Activated CD4-positive, alpha-beta T cell treated with anti-CD3 and anti-CD28 coated beads for 36 hours (primary cell): Measurements from ENCODE around the gene C8G. TPM values are rescaled to one million over a fixed set of nuclear protein-coding genes. Genes with fewer than 3 reads are reported as not detected.

ENCODE experiments used
- ATAC-seq: fragments of 200-7000 bp; cut with Tn5 transposase; one replicate; pipeline ENCODE4 v1.10.0; 2021; ENCODE audit warnings: mild to moderate bottlenecking, moderate library complexity
- CTCF ChIA-PET: fragments of 350-600 bp; sonication (Branson Sonifier 250); formaldehyde crosslinking; loops from one replicate; lab custom pipeline; 2021; ENCODE audit warnings: antibody characterized with exemption; lab: Charles Lee
- POLR2A ChIA-PET: fragments of 350-600 bp; sonication (Branson Sonifier 250); formaldehyde crosslinking; loops from one replicate; lab custom pipeline; 2021; ENCODE audit warnings: antibody characterized with exemption, inconsistent platforms; lab: Charles Lee
- DNase-seq: peaks from one replicate; pipeline ENCODE4 v3.0.0-alpha.2; 2020
- H3K27ac Mint-ChIP-seq: one replicate; pipeline ENCODE4 v1.8.0; 2021; ENCODE audit warnings: mixed read lengths
- H3K27me3 Mint-ChIP-seq: one replicate; pipeline ENCODE4 v1.8.0; 2021; ENCODE audit warnings: mixed read lengths
- H3K36me3 Mint-ChIP-seq: one replicate; pipeline ENCODE4 v1.8.0; 2021; ENCODE audit warnings: low read depth, mixed read lengths
- H3K4me1 Mint-ChIP-seq: one replicate; pipeline ENCODE4 v1.8.0; 2021; ENCODE audit warnings: mixed read lengths
- H3K4me3 Mint-ChIP-seq: one replicate; pipeline ENCODE4 v1.8.0; 2021; ENCODE audit warnings: mild to moderate bottlenecking, moderate library complexity, mixed read lengths
- H3K9me3 Mint-ChIP-seq: one replicate; pipeline ENCODE4 v1.8.0; 2021; ENCODE audit warnings: low read depth, mixed read lengths
- intact Hi-C, 2 experiments: fragments of 100-400 bp; cut with DNase I in 1 of 2; cut with micrococcal nuclease in 1 of 2; formaldehyde crosslinking; loops; one replicate each; pipeline versions ENCODE4 v1.14.2 to v1.15.1; 2022 to 2024; cut with DNase I, micrococcal nuclease
- total RNA-seq, 2 experiments: library from RNA; stranded (reverse); gene quantifications; one replicate each; pipeline ENCODE4 v1.2.3, GENCODE V29; 2021

Gene C8G
- total RNA-seq, 2 experiments from 2014 or later: 0.77 TPM; not detected in 1

- no peaks in the 10 kb centered on the region for H3K36me3 Mint-ChIP-seq
- POLR2A ChIA-PET: no interaction called here
Observed at GRCh38 chr9:136963751-136964150, 18.7 kb downstream of the C8G start.

GRCh38 chr9:136964171-136964689 lies 19.2 kb downstream of the C8G start:
- no peaks in the 10 kb centered on the region for H3K36me3 Mint-ChIP-seq
- H3K9me3 Mint-ChIP-seq: no peaks in the 10 kb centered on the region
- CTCF ChIA-PET: no interaction called here
- H3K27me3 Mint-ChIP-seq: no peaks in the 10 kb centered on the region
- DNase-seq: no peak
- intact Hi-C loops: no loop called here
- H3K27ac Mint-ChIP-seq: no peak overlapping the region
- H3K4me1 Mint-ChIP-seq: peaks cover 24% of the 10 kb centered on the region
- no peak overlapping the region for H3K4me3 Mint-ChIP-seq
- POLR2A ChIA-PET: no interaction called here
- ATAC-seq: no peak

More at GRCh38 chr9:136963751-136964150, 18.7 kb downstream of the C8G start:
- H3K9me3 Mint-ChIP-seq: no peaks in the 10 kb centered on the region
- H3K27me3 Mint-ChIP-seq: no peaks in the 10 kb centered on the region
- intact Hi-C loops: no loop called here
- H3K4me1 Mint-ChIP-seq: peaks cover 24% of the 10 kb centered on the region
- CTCF ChIA-PET: interaction anchor here (0.5 kb wide), 1 partner anchor 125 kb away, joined by 3 read pairs; no protein-coding TSS in a partner anchor
- no peak overlapping the region for H3K4me3 Mint-ChIP-seq
- no peak for DNase-seq
- H3K27ac Mint-ChIP-seq: no peak overlapping the region
- ATAC-seq: no peak

GRCh38 chr9:136964833-136965422 lies 19.9 kb downstream of the C8G start:
- intact Hi-C loops: no loop called here
- Mint-ChIP-seq H3K27ac (no peak overlapping the region), H3K27me3 (no peaks in the 10 kb centered on the region), H3K9me3 (no peaks in the 10 kb centered on the region), H3K36me3 (no peaks in the 10 kb centered on the region), H3K4me3 (no peak overlapping the region), H3K4me1 (peaks cover 24% of the 10 kb centered on the region)
- ChIA-PET CTCF (interaction anchor here (0.5 to 1.2 kb wide), 2 partner anchors 29 to 426 kb away, joined by 3 to 4 read pairs; no protein-coding TSS in a partner anchor), POLR2A (no interaction called here)
- no peak for DNase-seq
- no peak for ATAC-seq

- intact Hi-C loops: no loop called here
- peak; percentile 42 for DNase-seq
- no peaks in the 10 kb centered on the region for H3K9me3 Mint-ChIP-seq
- peaks cover 20% of the 10 kb centered on the region for H3K4me1 Mint-ChIP-seq
- no peaks in the 10 kb centered on the region for H3K27me3 Mint-ChIP-seq
- ChIA-PET POLR2A (no interaction called here), CTCF (interaction anchor here (0.6 to 1.2 kb wide), 4 partner anchors 18 to 124 kb away, joined by 3 to 4 read pairs (median 3); partner anchors contain the start of gene AJM1)
- no peaks in the 10 kb centered on the region for H3K36me3 Mint-ChIP-seq
- peak; percentile 66 for ATAC-seq
- peak overlapping the region; percentile 68 for H3K27ac Mint-ChIP-seq
- peak overlapping the region; percentile 20 for H3K4me3 Mint-ChIP-seq
Observed at GRCh38 chr9:136965771-136966484, 20.9 kb downstream of the C8G start.

- peaks cover 15% of the 10 kb centered on the region for H3K4me1 Mint-ChIP-seq
- intact Hi-C loops: no loop called here
Observed at GRCh38 chr9:136968333-136969127, 23.5 kb downstream of the C8G start.

GRCh38 chr9:136969150-136969549 lies 24.1 kb downstream of the C8G start:
- Mint-ChIP-seq H3K27me3 (no peaks in the 10 kb centered on the region), H3K27ac (no peak overlapping the region), H3K4me3 (no peak overlapping the region), H3K4me1 (peaks cover 15% of the 10 kb centered on the region), H3K9me3 (no peaks in the 10 kb centered on the region), H3K36me3 (no peaks in the 10 kb centered on the region)
- POLR2A ChIA-PET: no interaction called here
- ATAC-seq (no peak), DNase-seq (no peak)
- intact Hi-C loops: no loop called here
- CTCF ChIA-PET: no interaction called here

More at GRCh38 chr9:136968333-136969127, 23.5 kb downstream of the C8G start:
- Mint-ChIP-seq H3K9me3 (no peaks in the 10 kb centered on the region), H3K27me3 (no peaks in the 10 kb centered on the region), H3K27ac (no peak overlapping the region), H3K36me3 (no peaks in the 10 kb centered on the region), H3K4me3 (no peak overlapping the region)
- ChIA-PET CTCF (no interaction called here), POLR2A (no interaction called here)
- DNase-seq (no peak), ATAC-seq (no peak)

GRCh38 chr9:136969774-136970173 lies 24.7 kb downstream of the C8G start:
- no peaks in the 10 kb centered on the region for H3K36me3 Mint-ChIP-seq
- intact Hi-C loops: no loop called here
- CTCF ChIA-PET: no interaction called here
- H3K4me1 Mint-ChIP-seq: peaks cover 12% of the 10 kb centered on the region
- no peak overlapping the region for H3K4me3 Mint-ChIP-seq
- no peak for ATAC-seq
- no peaks in the 10 kb centered on the region for H3K27me3 Mint-ChIP-seq
- DNase-seq: no peak
- H3K27ac Mint-ChIP-seq: no peak overlapping the region
- no peaks in the 10 kb centered on the region for H3K9me3 Mint-ChIP-seq
- POLR2A ChIA-PET: no interaction called here

- ChIA-PET CTCF (interaction anchor here (0.6 kb wide), 1 partner anchor 60 kb away, joined by 3 read pairs; no protein-coding TSS in a partner anchor), POLR2A (no interaction called here)
- Mint-ChIP-seq H3K36me3 (no peaks in the 10 kb centered on the region), H3K9me3 (no peaks in the 10 kb centered on the region), H3K4me1 (peaks cover 16% of the 10 kb centered on the region), H3K27me3 (no peaks in the 10 kb centered on the region), H3K27ac (no peak overlapping the region), H3K4me3 (no peak overlapping the region)
- ATAC-seq: no peak
- intact Hi-C loops: no loop called here
- DNase-seq: no peak
Observed at GRCh38 chr9:136970361-136970760, 25.3 kb downstream of the C8G start.

GRCh38 chr9:136971746-136972145 lies 26.7 kb downstream of the C8G start:
- DNase-seq: no peak
- intact Hi-C loops: no loop called here
- Mint-ChIP-seq H3K27ac (no peak overlapping the region), H3K9me3 (no peaks in the 10 kb centered on the region), H3K4me1 (peaks cover 13% of the 10 kb centered on the region), H3K36me3 (no peaks in the 10 kb centered on the region), H3K4me3 (no peak overlapping the region), H3K27me3 (no peaks in the 10 kb centered on the region)
- ChIA-PET POLR2A (no interaction called here), CTCF (interaction anchor here (0.6 kb wide), 2 partner anchors 193 to 247 kb away, joined by 4 read pairs; no protein-coding TSS in a partner anchor)
- ATAC-seq: no peak

GRCh38 chr9:136972335-136972734 lies 27.3 kb downstream of the C8G start:
- Mint-ChIP-seq H3K9me3 (no peaks in the 10 kb centered on the region), H3K4me1 (peaks cover 13% of the 10 kb centered on the region), H3K27me3 (no peaks in the 10 kb centered on the region), H3K36me3 (no peaks in the 10 kb centered on the region), H3K4me3 (no peak overlapping the region), H3K27ac (no peak overlapping the region)
- CTCF ChIA-PET: interaction anchor here (0.6 kb wide), 1 partner anchor 194 kb away, joined by 4 read pairs; no protein-coding TSS in a partner anchor
- POLR2A ChIA-PET: no interaction called here
- intact Hi-C loops: no loop called here
- DNase-seq: no peak
- ATAC-seq: no peak

- ChIA-PET POLR2A (no interaction called here), CTCF (no interaction called here)
- Mint-ChIP-seq H3K4me1 (peaks cover 13% of the 10 kb centered on the region), H3K36me3 (no peaks in the 10 kb centered on the region), H3K9me3 (no peaks in the 10 kb centered on the region), H3K27me3 (no peaks in the 10 kb centered on the region), H3K27ac (no peak overlapping the region), H3K4me3 (no peak overlapping the region)
- no peak for ATAC-seq
- no peak for DNase-seq
- intact Hi-C loops: no loop called here
Observed at GRCh38 chr9:136972743-136973142, 27.7 kb downstream of the C8G start.
